ENCODE measurements around the gene ABCC6. TPM values are rescaled to one million over a fixed set of nuclear protein-coding genes. Genes with fewer than 3 reads are reported as not detected.

ABCC6 gene
- total and polyA plus RNA-seq, 10 donors: 0.14 to 0.94 (median 0.46) TPM

DNA sequence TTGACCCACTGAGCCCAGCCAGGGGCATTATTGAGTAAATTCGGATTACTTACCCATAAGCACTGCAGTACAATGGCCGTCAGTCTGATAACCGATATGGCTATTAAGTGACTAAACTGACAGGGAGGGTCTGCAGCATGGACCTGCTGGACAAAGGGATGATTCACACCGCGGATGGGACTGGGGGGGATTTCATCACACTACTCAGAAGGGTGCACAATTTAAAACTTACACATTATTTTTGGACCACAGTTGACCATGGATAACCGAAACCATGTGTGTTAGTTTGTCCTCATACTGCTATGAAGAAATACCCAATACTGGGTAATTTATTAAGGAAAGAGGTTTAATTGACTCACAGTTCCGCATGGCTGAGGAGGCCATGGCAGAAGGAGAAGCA lies 106.5 kb downstream of the ABCC6 start:
- no peak for TF ChIP-seq POLR2A (IDR thresholded peaks at IDR 0.05)
- TF ChIP-seq, protein P1, sequence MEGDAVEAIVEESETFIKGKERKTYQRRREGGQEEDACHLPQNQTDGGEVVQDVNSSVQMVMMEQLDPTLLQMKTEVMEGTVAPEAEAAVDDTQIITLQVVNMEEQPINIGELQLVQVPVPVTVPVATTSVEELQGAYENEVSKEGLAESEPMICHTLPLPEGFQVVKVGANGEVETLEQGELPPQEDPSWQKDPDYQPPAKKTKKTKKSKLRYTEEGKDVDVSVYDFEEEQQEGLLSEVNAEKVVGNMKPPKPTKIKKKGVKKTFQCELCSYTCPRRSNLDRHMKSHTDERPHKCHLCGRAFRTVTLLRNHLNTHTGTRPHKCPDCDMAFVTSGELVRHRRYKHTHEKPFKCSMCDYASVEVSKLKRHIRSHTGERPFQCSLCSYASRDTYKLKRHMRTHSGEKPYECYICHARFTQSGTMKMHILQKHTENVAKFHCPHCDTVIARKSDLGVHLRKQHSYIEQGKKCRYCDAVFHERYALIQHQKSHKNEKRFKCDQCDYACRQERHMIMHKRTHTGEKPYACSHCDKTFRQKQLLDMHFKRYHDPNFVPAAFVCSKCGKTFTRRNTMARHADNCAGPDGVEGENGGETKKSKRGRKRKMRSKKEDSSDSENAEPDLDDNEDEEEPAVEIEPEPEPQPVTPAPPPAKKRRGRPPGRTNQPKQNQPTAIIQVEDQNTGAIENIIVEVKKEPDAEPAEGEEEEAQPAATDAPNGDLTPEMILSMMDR (IDR thresholded peaks at IDR 0.05 in 8 of 11, conservative IDR thresholded peaks at IDR 0.05 in 3 of 11): no peak
- Histone ChIP-seq H3K4me1 (peaks cover 0 to 16% (median 3%) of the 10 kb centered on the region in 6 donors), H3K4me3 (no peak overlapping the region), H3K27ac (no peak overlapping the region), H3K36me3 (peaks cover 23 to 100% (median 78%) of the 10 kb centered on the region in 6 donors), H3K9me3 (peaks cover 0 to 38% (median 30%) of the 10 kb centered on the region in 8 donors), H3K27me3 (replicated peaks in 1 of 7) (no peaks in the 10 kb centered on the region)
- no peak for DNase-seq
- intact Hi-C loops (cut with DNase I; ENCODE audit: low total_unique reads): no loop called here
- WGBS, 5 donors: 94 to 99% (median 98%) methylated on average over 7 of the region's 7 CpGs

DNA sequence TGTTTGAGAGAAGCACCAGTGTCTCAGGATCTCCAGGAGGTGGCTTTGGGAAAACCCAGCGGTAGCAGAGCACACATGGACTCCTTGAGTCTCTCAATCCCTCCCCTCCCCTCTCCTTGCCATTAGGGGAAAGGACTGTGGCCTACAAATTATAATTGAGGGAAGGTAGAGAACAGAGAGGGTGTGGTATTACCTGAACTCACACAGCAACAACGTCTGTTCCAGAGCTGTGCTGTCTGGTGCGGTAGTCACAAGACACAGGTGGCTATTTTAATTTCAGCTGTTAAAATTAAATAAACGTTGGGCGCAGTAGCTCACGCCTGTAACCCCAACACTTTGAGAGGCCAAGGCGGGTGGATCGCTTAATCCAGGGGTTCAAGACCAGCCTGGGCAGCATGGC lies 110.2 kb downstream of the ABCC6 start:
- WGBS, 5 donors: 93 to 96% (median 96%) methylated on average over 8 of the region's 8 CpGs
- intact Hi-C loops (cut with DNase I; ENCODE audit: low total_unique reads): no loop called here
- Histone ChIP-seq H3K9me3 (peaks cover 0 to 25% (median 19%) of the 10 kb centered on the region in 8 donors), H3K4me1 (no peaks in the 10 kb centered on the region), H3K27ac (no peak overlapping the region), H3K36me3 (peaks cover 27 to 100% (median 93%) of the 10 kb centered on the region in 6 donors), H3K4me3 (no peak overlapping the region), H3K27me3 (replicated peaks in 1 of 7) (no peaks in the 10 kb centered on the region)
- TF ChIP-seq POLR2AphosphoS5 (IDR thresholded peaks at IDR 0.05) (no peak), POLR2A (IDR thresholded peaks at IDR 0.05) (no peak)
- TF ChIP-seq, protein P1 (IDR thresholded peaks at IDR 0.05 in 8 of 11, conservative IDR thresholded peaks at IDR 0.05 in 3 of 11): no peak
- no peak for DNase-seq

DNA sequence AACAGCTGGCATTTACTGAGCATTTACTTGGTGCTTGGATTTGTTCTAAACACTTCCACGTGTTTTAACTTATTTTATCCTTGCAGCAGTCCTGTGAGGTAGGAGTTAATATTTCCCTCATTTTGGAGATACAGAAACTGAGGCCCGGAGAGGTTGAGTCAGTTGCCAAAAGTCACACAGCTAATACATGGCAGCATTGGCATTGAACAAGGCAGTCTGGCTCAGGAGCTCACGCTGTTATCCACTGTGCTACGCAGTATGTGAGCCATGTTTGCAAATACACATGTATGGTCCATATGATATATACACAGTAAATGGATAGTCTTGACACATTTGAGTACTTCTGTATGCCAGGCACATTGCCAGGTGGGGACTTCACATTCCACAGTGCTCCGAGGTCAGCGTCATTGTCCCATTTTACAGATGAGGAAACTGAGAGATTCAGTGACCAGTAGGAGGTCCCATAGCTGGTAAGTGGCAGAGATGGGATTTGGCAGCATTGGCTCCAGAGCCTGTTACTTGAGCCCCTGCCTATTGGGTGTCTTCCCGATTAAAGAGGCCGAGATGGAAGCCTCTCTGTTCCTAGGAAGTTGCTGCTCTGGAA lies 110.7 kb downstream of the ABCC6 start:
- 80 to 84% (median 82%) methylated on average over 8 of the region's 8 CpGs for WGBS, 5 donors
- Histone ChIP-seq H3K36me3 (peaks cover 27 to 100% (median 90%) of the 10 kb centered on the region in 6 donors), H3K27me3 (replicated peaks in 1 of 7) (no peaks in the 10 kb centered on the region), H3K27ac (no peak overlapping the region), H3K4me3 (no peak overlapping the region), H3K9me3 (peaks cover 0 to 19% (median 14%) of the 10 kb centered on the region in 8 donors), H3K4me1 (no peaks in the 10 kb centered on the region)
- no peak for DNase-seq
- intact Hi-C loops (cut with DNase I; ENCODE audit: low total_unique reads): no loop called here
- TF ChIP-seq POLR2AphosphoS5 (IDR thresholded peaks at IDR 0.05) (no peak), POLR2A (IDR thresholded peaks at IDR 0.05) (no peak)
- TF ChIP-seq, protein P1 (IDR thresholded peaks at IDR 0.05 in 8 of 11, conservative IDR thresholded peaks at IDR 0.05 in 3 of 11): no peak

DNA sequence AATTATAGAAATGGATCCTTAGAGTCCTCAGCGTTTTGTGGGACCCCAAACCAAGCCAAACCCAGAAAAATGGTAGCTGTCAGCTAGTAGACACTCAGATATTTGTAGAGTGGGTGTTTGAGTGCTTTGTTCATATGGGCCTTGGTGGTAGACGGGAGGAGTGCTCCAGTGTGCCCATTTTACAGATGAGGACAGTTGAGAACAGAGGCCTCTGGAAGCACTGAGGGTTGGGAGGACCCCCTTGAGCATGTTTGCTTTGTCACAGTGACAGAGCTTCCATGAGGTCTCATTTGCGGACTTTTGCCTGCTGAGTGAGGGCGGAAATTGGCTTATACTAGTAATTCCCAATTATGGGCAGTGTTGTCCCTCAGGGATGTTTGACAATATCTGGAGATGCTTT lies 111.7 kb downstream of the ABCC6 start:
- Histone ChIP-seq H3K36me3 (peaks cover 24 to 100% (median 89%) of the 10 kb centered on the region in 6 donors), H3K27me3 (replicated peaks in 1 of 7) (no peaks in the 10 kb centered on the region), H3K4me1 (no peaks in the 10 kb centered on the region), H3K4me3 (no peak overlapping the region), H3K9me3 (peaks cover 0 to 10% (median 4%) of the 10 kb centered on the region in 8 donors), H3K27ac (no peak overlapping the region)
- intact Hi-C loops (cut with DNase I; ENCODE audit: low total_unique reads): no loop called here
- no peak for DNase-seq
- 95 to 98% (median 96%) methylated on average over 4 of the region's 4 CpGs for WGBS, 5 donors
- TF ChIP-seq, protein P1 (IDR thresholded peaks at IDR 0.05 in 8 of 11, conservative IDR thresholded peaks at IDR 0.05 in 3 of 11): no peak
- TF ChIP-seq POLR2A (IDR thresholded peaks at IDR 0.05): no peak

Data from spleen (tissue), 11 donors.